HG03175 (cell line): ENCODE results near the gene KAT14.
"Not testable (repeated sequence)": the region's sequence is repeated elsewhere in the genome, so short reads cannot be mapped to it uniquely, and the experiment has no call there.

ENCODE experiments used
- ATAC-seq: cut with Tn5 transposase; IDR thresholded peaks from one replicate; pipeline ENCODE4 v1.9.1; 2021; ENCODE audit warnings: mild to moderate bottlenecking, moderate library complexity; ENCODE audit not compliant: unreplicated experiment

The KAT14 gene

GRCh38 chr20:18218280-18218679, 80.6 kb downstream of the KAT14 start:
- ATAC-seq, result no peak

DNA sequence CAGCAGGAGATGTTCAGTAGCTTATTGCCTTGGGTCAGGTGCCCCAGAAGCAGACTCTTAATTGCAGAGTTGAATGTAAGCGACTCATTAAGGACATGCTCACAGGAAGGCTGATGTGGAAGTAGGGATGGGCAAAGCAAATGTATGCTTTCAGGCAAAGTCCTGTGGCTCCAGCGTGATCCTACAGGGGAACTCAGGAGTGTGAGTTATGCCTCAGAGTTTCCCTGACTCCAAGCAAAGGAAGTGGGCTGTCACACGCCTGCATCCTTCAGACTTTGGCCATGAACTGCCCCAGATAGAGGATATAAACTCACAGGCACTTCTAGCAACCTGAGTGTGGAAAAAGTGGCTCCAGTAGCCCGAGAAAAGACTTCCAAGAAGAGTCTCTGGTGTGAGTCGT, 85.7 kb downstream of the KAT14 start:
- ATAC-seq, result no peak

- ATAC-seq, result no peak
Measured at GRCh38 chr20:18224968-18225568, 87.4 kb downstream of the KAT14 start.

DNA sequence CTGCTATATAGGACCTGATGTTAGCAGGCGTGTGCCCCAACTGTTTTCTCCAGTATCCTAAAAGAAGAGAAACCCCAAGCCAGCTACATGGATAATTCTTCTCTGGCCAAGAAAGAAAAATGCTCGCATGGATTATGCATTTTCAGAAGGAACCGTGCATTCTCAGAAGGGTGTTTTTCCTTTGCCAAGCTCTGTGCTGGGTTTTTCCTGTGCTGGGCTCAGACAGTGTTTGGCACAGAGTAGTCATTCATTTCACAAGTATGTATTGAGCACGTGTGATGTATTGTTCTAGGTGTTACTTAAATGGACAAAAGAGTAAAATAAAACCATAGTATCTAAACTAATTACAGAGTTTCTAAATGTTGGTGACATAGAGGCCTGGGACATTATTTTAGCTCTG, 88.0 kb downstream of the KAT14 start:
- no peak for ATAC-seq

DNA sequence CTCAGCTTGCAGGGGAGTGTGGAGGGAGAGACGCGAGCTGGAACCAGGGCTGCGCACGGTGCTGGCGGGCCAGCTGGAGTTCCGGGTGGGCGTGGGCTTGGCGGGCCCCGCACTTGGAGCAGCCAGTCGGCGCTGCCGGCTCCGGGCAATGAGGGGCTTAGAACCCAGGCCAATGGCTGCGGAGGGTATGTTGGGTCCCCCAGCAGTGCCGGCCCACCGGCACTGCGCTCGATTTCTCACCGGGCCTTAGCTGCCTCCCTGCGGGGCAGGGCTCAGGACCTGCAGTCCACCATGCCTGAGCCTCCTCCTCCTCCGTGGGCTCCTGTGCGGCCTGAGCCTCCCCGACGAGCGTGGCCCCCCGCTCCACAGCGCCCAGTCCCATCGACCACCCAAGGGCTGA, 89.1 kb downstream of the KAT14 start:
- ATAC-seq, result not testable (repeated sequence)

DNA sequence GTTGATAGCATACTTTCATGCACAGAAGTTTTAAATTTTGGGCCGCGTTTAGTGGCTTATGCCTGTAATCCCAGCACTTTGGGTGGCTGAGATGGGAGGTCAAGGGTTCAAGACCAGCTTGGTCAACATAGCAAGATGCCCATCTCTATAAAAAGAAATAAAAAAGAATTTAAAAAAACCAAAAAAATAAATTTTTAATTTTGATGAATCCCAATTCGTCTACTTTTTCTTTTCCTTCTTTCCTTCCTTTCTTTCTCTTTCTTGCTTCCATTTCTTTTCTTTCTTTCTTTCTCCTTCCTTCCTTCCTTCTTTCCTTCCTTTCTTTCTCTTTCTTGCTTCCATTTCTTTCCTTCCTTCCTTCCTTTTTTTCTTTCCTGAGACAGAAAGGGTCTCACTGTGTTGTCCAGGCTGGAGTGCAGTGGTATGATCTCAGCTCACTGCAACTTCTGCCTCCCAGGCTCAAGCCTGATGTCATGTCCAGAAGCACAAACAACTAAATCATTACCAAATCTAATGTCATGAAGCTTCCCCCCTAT, 95.8 kb downstream of the KAT14 start:
- no peak for ATAC-seq
